HEK293 (cell line): ENCODE measurements around the gene SLU7.

Experiments
- GLI2 ChIP-seq: fragments of 450-650 bp; formaldehyde crosslinking; IDR thresholded peaks from 2 replicates; pipeline ENCODE4; 2017; ENCODE audit warnings: missing biosample characterization, missing genetic modification characterization, low read depth, borderline replicate concordance
- KLF16 ChIP-seq: fragments of 450-650 bp; formaldehyde crosslinking; IDR thresholded peaks from 2 replicates; pipeline ENCODE4 v1.5.1; 2017; ENCODE audit warnings: missing biosample characterization, missing genetic modification characterization
- REPIN1 ChIP-seq: fragments of 450-650 bp; formaldehyde crosslinking; IDR thresholded peaks from 2 replicates; pipeline ENCODE4 v1.5.1; 2017; ENCODE audit warnings: missing biosample characterization, missing genetic modification characterization, low read depth
- SCRT2 ChIP-seq: fragments of 450-650 bp; formaldehyde crosslinking; IDR thresholded peaks from 2 replicates; pipeline ENCODE4 v1.5.1; 2016; ENCODE audit warnings: missing biosample characterization, missing genetic modification characterization
- SETDB1 ChIP-seq: IDR thresholded peaks from one replicate; pipeline ENCODE4 v1.6.1; 2017; ENCODE audit warnings: mild to moderate bottlenecking, low read length, moderate library complexity, mixed read lengths; ENCODE audit not compliant: insufficient read length
- ZBTB17 ChIP-seq: fragments of 450-650 bp; formaldehyde crosslinking; IDR thresholded peaks from 2 replicates; pipeline ENCODE4 v1.5.1; 2016; ENCODE audit warnings: missing biosample characterization, missing genetic modification characterization
- ZIC2 ChIP-seq: fragments of 450-650 bp; formaldehyde crosslinking; IDR thresholded peaks from 2 replicates; pipeline ENCODE4 v1.5.1; 2016; ENCODE audit warnings: missing biosample characterization, missing genetic modification characterization
- ZNF132 ChIP-seq: fragments of 450-650 bp; formaldehyde crosslinking; IDR thresholded peaks from 2 replicates; pipeline ENCODE4 v1.5.1; 2017; ENCODE audit warnings: missing biosample characterization, missing genetic modification characterization, borderline replicate concordance
- ZNF146 ChIP-seq: fragments of 450-650 bp; formaldehyde crosslinking; IDR thresholded peaks from 2 replicates; pipeline ENCODE4 v1.5.1; 2016; ENCODE audit warnings: missing biosample characterization, missing genetic modification characterization
- ZNF223 ChIP-seq: fragments of 450-650 bp; formaldehyde crosslinking; IDR thresholded peaks from 2 replicates; pipeline ENCODE4 v1.5.1; 2016; ENCODE audit warnings: missing biosample characterization, missing genetic modification characterization
- ZNF23 ChIP-seq: fragments of 450-650 bp; formaldehyde crosslinking; IDR thresholded peaks from 2 replicates; pipeline ENCODE4 v1.5.1; 2016; ENCODE audit warnings: missing biosample characterization, missing genetic modification characterization, borderline replicate concordance
- ZNF558 ChIP-seq: fragments of 450-650 bp; formaldehyde crosslinking; IDR thresholded peaks from 2 replicates; pipeline ENCODE4 v1.5.1; 2016; ENCODE audit warnings: missing biosample characterization, missing genetic modification characterization
- ZNF660 ChIP-seq: fragments of 450-650 bp; IDR thresholded peaks from 2 replicates; pipeline ENCODE4 v1.5.1; 2018; ENCODE audit warnings: missing biosample characterization, mild to moderate bottlenecking, missing genetic modification characterization
- ZNF677 ChIP-seq: fragments of 450-650 bp; IDR thresholded peaks from 2 replicates; pipeline ENCODE4 v1.5.0; 2018; ENCODE audit warnings: missing biosample characterization, mild to moderate bottlenecking, missing genetic modification characterization, moderate library complexity
- ZNF792 ChIP-seq: fragments of 450-650 bp; formaldehyde crosslinking; IDR thresholded peaks from 2 replicates; pipeline ENCODE4 v1.5.1; 2016; ENCODE audit warnings: missing biosample characterization, missing genetic modification characterization
- TF ChIP-seq, protein P1 (sequence below): fragments of 450-650 bp; formaldehyde crosslinking; IDR thresholded peaks from 2 replicates; pipeline ENCODE4 v1.5.1; 2016; ENCODE audit warnings: missing biosample characterization, missing genetic modification characterization
- TF ChIP-seq, protein P2 (sequence below): fragments of 450-650 bp; formaldehyde crosslinking; IDR thresholded peaks from 2 replicates; pipeline ENCODE4 v1.5.1; 2016; ENCODE audit warnings: missing biosample characterization, missing genetic modification characterization, borderline replicate concordance
- TF ChIP-seq, protein P3 (sequence below): fragments of 450-650 bp; formaldehyde crosslinking; IDR thresholded peaks from 2 replicates; pipeline ENCODE4 v1.5.1; 2016; ENCODE audit warnings: missing biosample characterization, missing genetic modification characterization
- TF ChIP-seq, protein P4 (sequence below): fragments of 450-650 bp; formaldehyde crosslinking; IDR thresholded peaks from 2 replicates; pipeline ENCODE4 v1.5.1; 2016; ENCODE audit warnings: missing biosample characterization, missing genetic modification characterization

SLU7 gene

DNA sequence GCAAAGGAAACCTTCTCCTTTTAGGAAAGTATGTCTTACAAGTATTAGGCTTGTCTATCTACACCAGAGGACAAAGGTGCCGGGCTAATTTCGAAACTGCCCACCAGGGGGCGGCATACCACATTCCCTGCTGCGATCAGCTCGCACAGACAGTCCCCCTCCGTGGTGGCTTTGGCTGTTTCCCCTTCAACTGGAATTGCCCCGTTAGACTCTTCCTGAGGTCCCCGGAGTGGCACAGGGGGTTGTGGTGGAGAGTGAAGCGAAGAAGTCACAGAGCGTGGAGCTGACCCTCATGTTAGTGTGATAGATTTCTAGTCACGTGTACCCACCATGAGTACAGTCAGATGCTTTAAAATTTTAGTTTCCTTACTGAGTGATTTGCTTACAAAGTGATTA is 20.3 kb upstream of the SLU7 start (continued):
- TF ChIP-seq KLF16 (tag by site-specific recombination) (no peak), ZNF23 (no peak), ZNF223 (no peak), ZNF677 (no peak), GLI2 (no peak), ZNF792 (tag by site-specific recombination) (no peak), ZNF558 (tag by site-specific recombination) (peak; percentile 20; the same call in 1 of the 2 replicates), ZNF146 (tag by site-specific recombination) (no peak), SETDB1 (no peak), ZIC2 (peak; percentile 66), ZNF132 (tag by site-specific recombination) (no peak), REPIN1 (tag by site-specific recombination) (no peak), ZNF660 (tag by site-specific recombination) (peak; percentile 12; the same call in 1 of the 2 replicates), ZBTB17 (tag by site-specific recombination) (no peak), SCRT2 (tag by site-specific recombination) (no peak)
- TF ChIP-seq, protein P1, sequence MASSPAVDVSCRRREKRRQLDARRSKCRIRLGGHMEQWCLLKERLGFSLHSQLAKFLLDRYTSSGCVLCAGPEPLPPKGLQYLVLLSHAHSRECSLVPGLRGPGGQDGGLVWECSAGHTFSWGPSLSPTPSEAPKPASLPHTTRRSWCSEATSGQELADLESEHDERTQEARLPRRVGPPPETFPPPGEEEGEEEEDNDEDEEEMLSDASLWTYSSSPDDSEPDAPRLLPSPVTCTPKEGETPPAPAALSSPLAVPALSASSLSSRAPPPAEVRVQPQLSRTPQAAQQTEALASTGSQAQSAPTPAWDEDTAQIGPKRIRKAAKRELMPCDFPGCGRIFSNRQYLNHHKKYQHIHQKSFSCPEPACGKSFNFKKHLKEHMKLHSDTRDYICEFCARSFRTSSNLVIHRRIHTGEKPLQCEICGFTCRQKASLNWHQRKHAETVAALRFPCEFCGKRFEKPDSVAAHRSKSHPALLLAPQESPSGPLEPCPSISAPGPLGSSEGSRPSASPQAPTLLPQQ (tag by site-specific recombination), result peak; percentile 37; the same call in 1 of the 2 replicates
- TF ChIP-seq, protein P2, sequence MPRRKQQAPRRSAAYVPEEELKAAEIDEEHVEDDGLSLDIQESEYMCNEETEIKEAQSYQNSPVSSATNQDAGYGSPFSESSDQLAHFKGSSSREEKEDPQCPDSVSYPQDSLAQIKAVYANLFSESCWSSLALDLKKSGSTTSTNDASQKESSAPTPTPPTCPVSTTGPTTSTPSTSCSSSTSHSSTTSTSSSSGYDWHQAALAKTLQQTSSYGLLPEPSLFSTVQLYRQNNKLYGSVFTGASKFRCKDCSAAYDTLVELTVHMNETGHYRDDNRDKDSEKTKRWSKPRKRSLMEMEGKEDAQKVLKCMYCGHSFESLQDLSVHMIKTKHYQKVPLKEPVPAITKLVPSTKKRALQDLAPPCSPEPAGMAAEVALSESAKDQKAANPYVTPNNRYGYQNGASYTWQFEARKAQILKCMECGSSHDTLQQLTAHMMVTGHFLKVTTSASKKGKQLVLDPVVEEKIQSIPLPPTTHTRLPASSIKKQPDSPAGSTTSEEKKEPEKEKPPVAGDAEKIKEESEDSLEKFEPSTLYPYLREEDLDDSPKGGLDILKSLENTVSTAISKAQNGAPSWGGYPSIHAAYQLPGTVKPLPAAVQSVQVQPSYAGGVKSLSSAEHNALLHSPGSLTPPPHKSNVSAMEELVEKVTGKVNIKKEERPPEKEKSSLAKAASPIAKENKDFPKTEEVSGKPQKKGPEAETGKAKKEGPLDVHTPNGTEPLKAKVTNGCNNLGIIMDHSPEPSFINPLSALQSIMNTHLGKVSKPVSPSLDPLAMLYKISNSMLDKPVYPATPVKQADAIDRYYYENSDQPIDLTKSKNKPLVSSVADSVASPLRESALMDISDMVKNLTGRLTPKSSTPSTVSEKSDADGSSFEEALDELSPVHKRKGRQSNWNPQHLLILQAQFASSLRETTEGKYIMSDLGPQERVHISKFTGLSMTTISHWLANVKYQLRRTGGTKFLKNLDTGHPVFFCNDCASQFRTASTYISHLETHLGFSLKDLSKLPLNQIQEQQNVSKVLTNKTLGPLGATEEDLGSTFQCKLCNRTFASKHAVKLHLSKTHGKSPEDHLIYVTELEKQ (tag by site-specific recombination), result no peak
- TF ChIP-seq, protein P3, sequence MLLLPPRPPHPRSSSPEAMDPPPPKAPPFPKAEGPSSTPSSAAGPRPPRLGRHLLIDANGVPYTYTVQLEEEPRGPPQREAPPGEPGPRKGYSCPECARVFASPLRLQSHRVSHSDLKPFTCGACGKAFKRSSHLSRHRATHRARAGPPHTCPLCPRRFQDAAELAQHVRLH, result no peak
- TF ChIP-seq, protein P4, sequence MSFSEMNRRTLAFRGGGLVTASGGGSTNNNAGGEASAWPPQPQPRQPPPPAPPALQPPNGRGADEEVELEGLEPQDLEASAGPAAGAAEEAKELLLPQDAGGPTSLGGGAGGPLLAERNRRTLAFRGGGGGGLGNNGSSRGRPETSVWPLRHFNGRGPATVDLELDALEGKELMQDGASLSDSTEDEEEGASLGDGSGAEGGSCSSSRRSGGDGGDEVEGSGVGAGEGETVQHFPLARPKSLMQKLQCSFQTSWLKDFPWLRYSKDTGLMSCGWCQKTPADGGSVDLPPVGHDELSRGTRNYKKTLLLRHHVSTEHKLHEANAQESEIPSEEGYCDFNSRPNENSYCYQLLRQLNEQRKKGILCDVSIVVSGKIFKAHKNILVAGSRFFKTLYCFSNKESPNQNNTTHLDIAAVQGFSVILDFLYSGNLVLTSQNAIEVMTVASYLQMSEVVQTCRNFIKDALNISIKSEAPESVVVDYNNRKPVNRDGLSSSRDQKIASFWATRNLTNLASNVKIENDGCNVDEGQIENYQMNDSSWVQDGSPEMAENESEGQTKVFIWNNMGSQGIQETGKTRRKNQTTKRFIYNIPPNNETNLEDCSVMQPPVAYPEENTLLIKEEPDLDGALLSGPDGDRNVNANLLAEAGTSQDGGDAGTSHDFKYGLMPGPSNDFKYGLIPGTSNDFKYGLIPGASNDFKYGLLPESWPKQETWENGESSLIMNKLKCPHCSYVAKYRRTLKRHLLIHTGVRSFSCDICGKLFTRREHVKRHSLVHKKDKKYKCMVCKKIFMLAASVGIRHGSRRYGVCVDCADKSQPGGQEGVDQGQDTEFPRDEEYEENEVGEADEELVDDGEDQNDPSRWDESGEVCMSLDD, result no peak
- TF ChIP-seq, all 188 proteins: peak for 15
